Tibial nerve (tissue), 4 donors: ENCODE results near the gene EDEM2. TPM values are rescaled to one million over a fixed set of nuclear protein-coding genes. Genes with fewer than 3 reads are reported as not detected.
"Not testable (repeated sequence)": the region's sequence is repeated elsewhere in the genome, so short reads cannot be mapped to it uniquely, and the experiment has no call there.

Experiments used
- DNase-seq, 2 donors: peaks; one replicate each; pipeline ENCODE4 v3.0.0-alpha.2; 2019; ENCODE audit warnings: low spot score in 2 of 2
- H3K27ac ChIP-seq, 4 donors: fragments of 200-600 bp; sonication (generic) in 3 of 4; one replicate each; pipeline ENCODE4 v1.5.1; 2017 to 2019; ENCODE audit warnings: mild to moderate bottlenecking in 1 of 4
- H3K27me3 ChIP-seq, 2 donors: fragments of 200-600 bp; sonication (generic) in 1 of 2; one replicate each; pipeline versions ENCODE4 v1.5.1 to v1.6.0; 2017 to 2019
- H3K36me3 ChIP-seq, 3 donors: fragments of 200-600 bp; sonication (generic); one replicate each; pipeline ENCODE4 v1.5.1; 2018 to 2019
- H3K4me1 ChIP-seq, 4 donors: fragments of 200-600 bp; sonication (generic) in 3 of 4; one replicate each; pipeline ENCODE4 v1.5.1; 2017 to 2019
- H3K4me3 ChIP-seq, 4 donors: fragments of 200-600 bp; sonication (generic) in 3 of 4; one replicate each; pipeline ENCODE4 v1.5.1; 2017 to 2019; ENCODE audit warnings: mild to moderate bottlenecking in 1 of 4, moderate library complexity in 1 of 4
- H3K9me3 ChIP-seq, 4 donors: fragments of 200-600 bp; sonication (generic) in 3 of 4; one replicate each; pipeline ENCODE4 v1.5.1; 2017 to 2019
- CTCF ChIP-seq, 5 experiments: fragments of 200-600 bp in 3 of 5; fragments of 450-650 bp in 2 of 5; sonication (generic) in 3 of 5; IDR thresholded peaks; one replicate each; pipeline ENCODE4 v1.5.1; 2016 to 2019; ENCODE audit warnings: antibody characterized with exemption in 5 of 5, mild to moderate bottlenecking in 3 of 5, moderate library complexity in 2 of 5
- EP300 ChIP-seq, 2 donors: sonication (generic); formaldehyde crosslinking; IDR thresholded peaks; one replicate each; pipeline ENCODE4 v1.6.1; 2017; ENCODE audit warnings: antibody characterized with exemption in 2 of 2, mild to moderate bottlenecking in 1 of 2
- POLR2A ChIP-seq, 2 donors: fragments of 450-650 bp; IDR thresholded peaks; one replicate each; pipeline ENCODE4 v1.6.1; 2017; ENCODE audit warnings: antibody characterized with exemption in 2 of 2, mild to moderate bottlenecking in 2 of 2, moderate library complexity in 2 of 2
- WGBS, 2 donors: methylation state at CpG; one replicate each; pipeline ENCODE4 v1.1.5; 2018; 5-methylcytosine and 5-hydroxymethylcytosine counted together
- total RNA-seq, 4 donors: library from RNA; depleted of rRNA; stranded (reverse); fragments of >200 nt; gene quantifications; one replicate each; pipeline ENCODE4 v1.1.0, GENCODE V29; 2016

Gene EDEM2
- total RNA-seq, 4 donors from 2014 or later: 19.6 to 29.7 (median 25.2) TPM

- Histone ChIP-seq H3K9me3 (no peaks in the 10 kb centered on the region), H3K4me3 (peak within 1 kb of the TSS; percentile 13 to 53 (median 29)), H3K36me3 (peaks cover 0 to 13% (median 0%) of the 10 kb centered on the region in 3 donors), H3K27ac (peak within 1 kb of the TSS; percentile 41 to 85 (median 50)), H3K4me1 (peaks cover 0 to 36% (median 2%) of the 10 kb centered on the region in 4 donors), H3K27me3 (no peaks in the 10 kb centered on the region)
- peak; percentile 74 to 89 for DNase-seq
- peak in 1 of 2 donors; percentile 68 for TF ChIP-seq EP300 (IDR thresholded peaks at IDR 0.05)
- TF ChIP-seq CTCF (IDR thresholded peaks at IDR 0.05): no peak
- 1 to 7% methylated on average over 8 to 16 of the region's 16 CpGs for WGBS, 2 donors
These were observed 24.8 kb upstream of the EDEM2 start, which contains the start of gene PROCR for GRCh38 chr20:35171753-35172433. PROCR (plus strand) TSS chr20:35172072; CDS start chr20:35172155, 83 bp downstream.

- Histone ChIP-seq H3K4me1 (peaks cover 0 to 39% (median 2%) of the 10 kb centered on the region in 4 donors), H3K27me3 (no peaks in the 10 kb centered on the region), H3K36me3 (peaks cover 0 to 8% (median 0%) of the 10 kb centered on the region in 3 donors), H3K27ac (peak overlapping the region in 2 of 4 donors; percentile 41 to 85), H3K9me3 (no peaks in the 10 kb centered on the region), H3K4me3 (peak overlapping the region in 3 of 4 donors; percentile 13 to 53 (median 34))
- TF ChIP-seq POLR2A (IDR thresholded peaks at IDR 0.05) (no peak), CTCF (IDR thresholded peaks at IDR 0.05) (no peak), EP300 (IDR thresholded peaks at IDR 0.05) (no peak)
- WGBS, 2 donors: 46 to 55% methylated on average over 1 of the region's 1 CpG
- DNase-seq: no peak
These were observed 24.3 kb upstream of the EDEM2 start for GRCh38 chr20:35171438-35171752.

- 78 to 83% methylated on average over 4 of the region's 4 CpGs for WGBS, 2 donors
- peaks cover 0 to 31% (median 2%) of the 10 kb centered on the region in 4 donors for H3K4me1 ChIP-seq
- DNase-seq, H3K27me3 ChIP-seq, H3K4me3 ChIP-seq, H3K36me3 ChIP-seq, H3K27ac ChIP-seq, H3K9me3 ChIP-seq: not testable (repeated sequence)
These were observed 21.7 kb upstream of the EDEM2 start for GRCh38 chr20:35168701-35169409.

GRCh38 chr20:35167787-35168186 is 20.7 kb upstream of the EDEM2 start:
- H3K27me3 ChIP-seq: no peaks in the 10 kb centered on the region
- H3K9me3 ChIP-seq: no peaks in the 10 kb centered on the region
- H3K27ac ChIP-seq: no peak overlapping the region
- H3K36me3 ChIP-seq: no peaks in the 10 kb centered on the region
- WGBS, 2 donors: 100% methylated on average over 1 of the region's 1 CpG
- no peak overlapping the region for H3K4me3 ChIP-seq
- no peak for DNase-seq
- H3K4me1 ChIP-seq: peaks cover 0 to 25% (median 2%) of the 10 kb centered on the region in 4 donors
- TF ChIP-seq EP300 (IDR thresholded peaks at IDR 0.05) (no peak), CTCF (IDR thresholded peaks at IDR 0.05) (no peak), POLR2A (IDR thresholded peaks at IDR 0.05) (no peak)

- Histone ChIP-seq H3K27ac (no peak overlapping the region), H3K27me3 (no peaks in the 10 kb centered on the region), H3K9me3 (no peaks in the 10 kb centered on the region), H3K36me3 (no peaks in the 10 kb centered on the region), H3K4me1 (peaks cover 0 to 11% (median 1%) of the 10 kb centered on the region in 4 donors), H3K4me3 (no peak overlapping the region)
- 29 to 37% methylated on average over 5 of the region's 5 CpGs for WGBS, 2 donors
- DNase-seq: no peak
- TF ChIP-seq CTCF (IDR thresholded peaks at IDR 0.05): no peak
- TF ChIP-seq EP300 (IDR thresholded peaks at IDR 0.05): peak in 1 of 2 donors; percentile 61
- no peak for TF ChIP-seq POLR2A (IDR thresholded peaks at IDR 0.05)
These were observed 19.2 kb upstream of the EDEM2 start for GRCh38 chr20:35166242-35166830.
